NB4 (cell line): ENCODE results near the gene ATP2A3.

Experiments
- DNase-seq: peaks from one replicate; pipeline ENCODE4 v3.0.0; 2010; ENCODE audit warnings: low read depth
- H3K4me3 ChIP-seq: one replicate; pipeline ENCODE4 v1.5.1; 2011; ENCODE audit warnings: mild to moderate bottlenecking, low read depth, low read length, moderate library complexity
- MYC ChIP-seq: IDR thresholded peaks from 2 replicates; pipeline ENCODE4 v1.6.1; 2011; ENCODE audit warnings: low read depth, low read length
- POLR2A ChIP-seq: IDR thresholded peaks from 2 replicates; pipeline ENCODE4 v1.6.1; 2011; ENCODE audit warnings: mild to moderate bottlenecking; ENCODE audit not compliant: insufficient read length; ENCODE audit errors: extremely low read depth
- TF ChIP-seq, protein P1 (sequence below): IDR thresholded peaks from 2 replicates; pipeline ENCODE4 v1.6.1; 2011; ENCODE audit warnings: low read depth, low read length
- TF ChIP-seq, protein P2 (sequence below): IDR thresholded peaks from one replicate; pipeline ENCODE4 v1.5.1; 2012; ENCODE audit warnings: low read depth, low read length

ATP2A3 gene

DNA sequence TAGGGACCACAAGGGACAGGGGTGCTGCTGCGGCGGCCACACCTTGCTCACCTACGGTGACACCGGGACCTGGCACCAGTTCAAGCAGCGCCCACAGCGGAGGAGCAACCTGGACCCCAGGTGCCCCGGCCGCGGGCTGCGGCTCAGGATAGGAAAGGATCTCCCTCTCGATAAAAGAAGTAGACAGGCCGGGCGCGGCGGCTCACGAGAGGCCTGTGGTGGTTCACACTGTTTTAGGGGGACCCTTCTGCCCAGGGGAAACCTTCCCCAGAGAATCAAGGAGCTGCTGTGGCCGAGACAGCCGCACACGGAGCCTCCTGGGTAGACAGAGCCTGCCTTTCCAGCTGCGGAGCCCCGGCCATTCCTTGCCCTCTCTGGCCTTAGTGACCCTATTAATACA, 17.9 kb upstream of the ATP2A3 start:
- TF ChIP-seq POLR2A (no peak), MYC (no peak)
- TF ChIP-seq, protein P1, sequence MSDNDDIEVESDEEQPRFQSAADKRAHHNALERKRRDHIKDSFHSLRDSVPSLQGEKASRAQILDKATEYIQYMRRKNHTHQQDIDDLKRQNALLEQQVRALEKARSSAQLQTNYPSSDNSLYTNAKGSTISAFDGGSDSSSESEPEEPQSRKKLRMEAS, result no peak
- TF ChIP-seq, protein P2, sequence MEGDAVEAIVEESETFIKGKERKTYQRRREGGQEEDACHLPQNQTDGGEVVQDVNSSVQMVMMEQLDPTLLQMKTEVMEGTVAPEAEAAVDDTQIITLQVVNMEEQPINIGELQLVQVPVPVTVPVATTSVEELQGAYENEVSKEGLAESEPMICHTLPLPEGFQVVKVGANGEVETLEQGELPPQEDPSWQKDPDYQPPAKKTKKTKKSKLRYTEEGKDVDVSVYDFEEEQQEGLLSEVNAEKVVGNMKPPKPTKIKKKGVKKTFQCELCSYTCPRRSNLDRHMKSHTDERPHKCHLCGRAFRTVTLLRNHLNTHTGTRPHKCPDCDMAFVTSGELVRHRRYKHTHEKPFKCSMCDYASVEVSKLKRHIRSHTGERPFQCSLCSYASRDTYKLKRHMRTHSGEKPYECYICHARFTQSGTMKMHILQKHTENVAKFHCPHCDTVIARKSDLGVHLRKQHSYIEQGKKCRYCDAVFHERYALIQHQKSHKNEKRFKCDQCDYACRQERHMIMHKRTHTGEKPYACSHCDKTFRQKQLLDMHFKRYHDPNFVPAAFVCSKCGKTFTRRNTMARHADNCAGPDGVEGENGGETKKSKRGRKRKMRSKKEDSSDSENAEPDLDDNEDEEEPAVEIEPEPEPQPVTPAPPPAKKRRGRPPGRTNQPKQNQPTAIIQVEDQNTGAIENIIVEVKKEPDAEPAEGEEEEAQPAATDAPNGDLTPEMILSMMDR, result no peak
- no peak for DNase-seq
- H3K4me3 ChIP-seq, result no peak overlapping the region

DNA sequence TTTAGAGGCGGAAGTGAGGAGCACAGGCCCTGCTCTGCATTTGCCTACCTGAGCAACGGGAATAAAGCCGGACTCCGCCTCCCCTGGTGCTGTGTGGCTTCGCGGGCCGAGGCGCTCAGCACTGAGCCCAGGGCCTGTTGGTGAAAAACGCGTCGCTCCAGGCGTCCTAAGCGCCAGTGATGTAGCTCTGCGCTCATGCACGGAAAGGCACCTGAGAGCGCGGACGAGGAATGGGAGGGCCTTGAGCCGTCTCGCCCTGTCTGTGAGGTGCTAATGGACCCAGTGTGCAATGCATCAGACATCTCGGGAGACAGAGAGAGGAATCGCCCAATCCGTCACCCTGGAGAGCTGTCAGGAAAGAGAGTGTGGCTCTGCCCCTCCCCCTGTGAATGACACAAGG, 17.2 kb upstream of the ATP2A3 start:
- no peak overlapping the region for H3K4me3 ChIP-seq
- no peak for DNase-seq
- no peak for TF ChIP-seq POLR2A

DNA sequence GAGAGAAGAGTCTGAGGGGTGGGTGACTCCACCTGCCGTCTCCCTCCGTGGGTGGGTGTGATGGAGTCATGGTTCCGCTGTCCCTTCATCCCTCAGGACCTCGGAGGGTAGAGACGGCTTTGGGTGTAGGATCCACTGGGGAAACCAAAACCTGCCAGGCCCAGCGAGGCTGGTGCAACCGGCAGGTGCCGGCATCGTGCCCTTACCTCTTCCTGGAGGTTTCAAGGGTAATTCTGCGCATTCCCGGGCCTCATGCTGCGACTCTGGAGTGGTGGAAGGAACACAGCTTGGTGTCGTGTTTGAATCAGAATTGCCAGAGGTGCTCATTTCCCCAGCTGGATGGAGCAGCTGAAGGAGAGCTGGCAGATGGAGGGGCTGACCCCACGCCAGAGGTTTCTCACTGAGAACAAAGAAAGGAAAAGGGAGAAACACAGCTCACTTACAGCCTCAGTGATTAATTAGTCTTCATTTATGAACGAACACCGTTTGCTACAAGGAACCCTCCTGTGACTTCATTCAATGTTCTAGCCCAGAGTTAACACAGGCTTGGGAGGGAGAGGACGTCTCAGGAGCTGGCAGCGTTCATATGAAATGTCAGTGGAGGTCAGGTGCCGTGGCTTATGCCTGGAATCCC, 16.3 kb upstream of the ATP2A3 start:
- no peak for DNase-seq
- TF ChIP-seq POLR2A, result no peak
- no peak for TF ChIP-seq MYC
- TF ChIP-seq, protein P1, result no peak
- TF ChIP-seq, protein P2, result no peak

DNA sequence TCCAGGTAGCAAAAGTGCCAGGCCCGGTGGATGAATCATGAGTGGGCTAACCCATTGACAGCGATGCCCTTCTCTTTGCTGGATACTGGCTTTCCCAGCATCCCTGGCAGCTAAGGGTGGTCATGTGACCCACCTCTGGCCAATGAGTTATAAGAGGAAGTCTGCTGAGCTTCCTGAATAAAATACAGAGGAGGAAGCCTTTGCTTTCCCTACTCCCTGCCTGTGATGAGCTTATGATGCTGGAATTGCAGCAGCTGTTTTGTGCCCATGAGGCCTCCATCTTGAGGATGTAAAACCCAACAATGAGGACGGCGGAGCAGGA, 15.0 kb upstream of the ATP2A3 start:
- H3K4me3 ChIP-seq, result no peak overlapping the region
- TF ChIP-seq POLR2A, result no peak
- TF ChIP-seq MYC, result no peak
- TF ChIP-seq, protein P1, result no peak
- TF ChIP-seq, protein P2, result no peak
- no peak for DNase-seq

More for the DNA sequence above, 16.3 kb upstream of the ATP2A3 start:
- H3K4me3 ChIP-seq, result no peak overlapping the region

DNA sequence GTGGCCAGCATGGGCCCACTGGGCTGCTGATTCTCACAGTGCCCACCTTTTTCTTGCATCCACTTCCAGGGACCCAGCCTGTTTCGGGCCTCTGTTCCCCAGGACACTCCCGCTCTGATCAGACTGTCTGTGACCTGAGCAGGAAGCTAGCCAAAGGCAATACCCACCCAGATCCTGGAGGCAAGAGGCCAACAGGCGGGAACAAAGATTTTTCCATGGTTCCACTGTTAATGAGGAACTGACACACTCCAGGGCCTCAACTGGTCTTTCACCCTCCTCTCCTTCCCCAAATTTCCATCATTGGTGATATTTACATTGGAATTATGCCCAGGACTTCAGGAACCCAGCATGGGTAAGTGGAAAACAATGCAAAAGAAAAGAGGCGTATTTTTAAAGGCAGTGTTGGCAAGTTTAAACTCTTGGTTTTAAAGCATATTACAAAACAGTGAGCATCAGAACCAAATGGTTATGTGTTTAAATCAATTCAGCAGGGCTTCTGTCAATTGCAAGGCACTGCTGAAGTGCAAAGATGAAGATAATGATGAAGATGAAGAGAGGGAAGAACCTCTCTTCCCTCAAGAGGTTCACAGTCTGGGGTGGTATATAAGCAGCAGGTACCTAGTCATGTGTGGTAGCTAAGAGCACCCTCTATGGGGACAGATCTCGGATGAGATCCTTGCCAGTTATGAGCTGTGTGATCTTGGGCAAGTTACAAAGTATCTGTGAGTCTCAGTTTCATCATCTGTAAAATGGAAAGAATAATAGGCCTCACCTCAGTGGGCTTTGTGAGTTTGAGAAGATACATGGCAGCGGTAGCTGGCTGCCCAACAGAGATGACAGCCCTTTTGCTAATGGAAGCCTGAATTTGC, 14.4 kb upstream of the ATP2A3 start:
- H3K4me3 ChIP-seq, result no peak overlapping the region
- TF ChIP-seq, protein P1, result no peak
- TF ChIP-seq, protein P2, result no peak
- no peak for TF ChIP-seq POLR2A
- no peak for TF ChIP-seq MYC
- DNase-seq, result no peak

DNA sequence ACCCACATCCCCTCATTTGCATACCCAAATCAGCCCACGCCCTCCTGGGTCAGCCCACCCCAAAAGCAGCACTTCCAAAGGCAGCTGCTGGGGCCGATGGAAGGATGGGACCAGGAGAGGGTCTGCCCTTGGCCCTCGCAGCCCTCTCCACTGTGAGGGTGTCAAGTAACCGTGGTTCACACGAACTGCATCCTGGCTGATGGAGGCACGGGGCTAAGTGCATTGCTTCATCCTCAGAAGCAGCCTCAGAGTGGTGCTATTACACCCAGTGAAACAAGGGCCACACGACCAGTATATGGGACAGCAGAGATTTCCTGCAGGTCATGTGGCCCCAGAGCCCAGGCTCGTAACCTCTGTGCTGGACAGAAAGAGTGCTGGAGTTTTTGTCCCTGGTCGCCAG, 13.2 kb upstream of the ATP2A3 start:
- H3K4me3 ChIP-seq, result no peak overlapping the region
- TF ChIP-seq MYC (no peak), POLR2A (no peak)
- TF ChIP-seq, protein P1, result no peak
- no peak for DNase-seq
